Upper lobe of right lung (tissue), 1 donor: ENCODE measurements around the gene TDRD9. TPM values are rescaled to one million over a fixed set of nuclear protein-coding genes. Genes with fewer than 3 reads are reported as not detected.
A peak's percentile ranks its signal among the peaks of the same experiment; 100 is the strongest.

Experiments used
- ATAC-seq: fragments of 200-7000 bp; cut with Tn5 transposase; one replicate; pipeline ENCODE4 v1.9.1; 2020; ENCODE audit warnings: mild to moderate bottlenecking, moderate library complexity
- DNase-seq: peaks from one replicate; pipeline ENCODE4 v3.0.0-alpha.2; 2020
- H3K27ac ChIP-seq: fragments of 200-600 bp; one replicate; pipeline ENCODE4 v1.8.0; 2022
- H3K27me3 ChIP-seq: fragments of 200-600 bp; one replicate; pipeline ENCODE4 v1.8.0; 2022; ENCODE audit warnings: mild to moderate bottlenecking
- H3K36me3 ChIP-seq: fragments of 200-600 bp; one replicate; pipeline ENCODE4 v1.8.0; 2022
- H3K4me1 ChIP-seq: fragments of 200-600 bp; one replicate; pipeline ENCODE4 v1.8.0; 2022
- H3K4me3 ChIP-seq: fragments of 200-600 bp; one replicate; pipeline ENCODE4 v1.8.0; 2022; ENCODE audit warnings: mild to moderate bottlenecking
- H3K9me3 ChIP-seq: fragments of 200-600 bp; one replicate; pipeline ENCODE4 v1.8.0; 2022
- CTCF ChIP-seq: fragments of 200-600 bp; IDR thresholded peaks from one replicate; pipeline ENCODE4 v1.8.0; 2022; ENCODE audit warnings: antibody characterized with exemption
- intact Hi-C: fragments of 100-400 bp; cut with DNase I; formaldehyde crosslinking; loops from one replicate; pipeline ENCODE4 v1.11.0; 2022
- total RNA-seq: library from RNA; stranded (reverse); fragmentation: NEBNext Ultra II Directional; extraction: Animal tissue kit (Norgen Biotek cat#: 25700); gene quantifications from one replicate; pipeline ENCODE4 v1.2.1, GENCODE V29; 2021
- donor health status: DM: no; HTN: yes; CAD: no; lungs with severe emphysema.

TDRD9 gene
- total RNA-seq, 1 donor from 2014 or later = 6.2 TPM

GRCh38 chr14:104081951-104082464 lies 153.8 kb downstream of the TDRD9 start:
- DNase-seq (no peak), ATAC-seq (no peak)
- no peaks in the 10 kb centered on the region for H3K4me1 ChIP-seq
- H3K27me3 ChIP-seq = peaks cover 5% of the 10 kb centered on the region
- no peaks in the 10 kb centered on the region for H3K36me3 ChIP-seq
- no peak overlapping the region for H3K4me3 ChIP-seq
- no peak for TF ChIP-seq CTCF
- intact Hi-C loops = no loop called here
- H3K9me3 ChIP-seq = no peaks in the 10 kb centered on the region
- H3K27ac ChIP-seq = no peak overlapping the region

- intact Hi-C loops = no loop called here
- ATAC-seq (peak; percentile 37), DNase-seq (peak; percentile 80)
- H3K9me3 ChIP-seq = no peaks in the 10 kb centered on the region
- H3K27ac ChIP-seq = no peak overlapping the region
- H3K4me3 ChIP-seq = no peak overlapping the region
- no peaks in the 10 kb centered on the region for H3K36me3 ChIP-seq
- H3K27me3 ChIP-seq = peaks cover 9% of the 10 kb centered on the region
- no peak for TF ChIP-seq CTCF
- H3K4me1 ChIP-seq = no peaks in the 10 kb centered on the region
Observed at GRCh38 chr14:104082807-104083206, 154.6 kb downstream of the TDRD9 start.

DNA sequence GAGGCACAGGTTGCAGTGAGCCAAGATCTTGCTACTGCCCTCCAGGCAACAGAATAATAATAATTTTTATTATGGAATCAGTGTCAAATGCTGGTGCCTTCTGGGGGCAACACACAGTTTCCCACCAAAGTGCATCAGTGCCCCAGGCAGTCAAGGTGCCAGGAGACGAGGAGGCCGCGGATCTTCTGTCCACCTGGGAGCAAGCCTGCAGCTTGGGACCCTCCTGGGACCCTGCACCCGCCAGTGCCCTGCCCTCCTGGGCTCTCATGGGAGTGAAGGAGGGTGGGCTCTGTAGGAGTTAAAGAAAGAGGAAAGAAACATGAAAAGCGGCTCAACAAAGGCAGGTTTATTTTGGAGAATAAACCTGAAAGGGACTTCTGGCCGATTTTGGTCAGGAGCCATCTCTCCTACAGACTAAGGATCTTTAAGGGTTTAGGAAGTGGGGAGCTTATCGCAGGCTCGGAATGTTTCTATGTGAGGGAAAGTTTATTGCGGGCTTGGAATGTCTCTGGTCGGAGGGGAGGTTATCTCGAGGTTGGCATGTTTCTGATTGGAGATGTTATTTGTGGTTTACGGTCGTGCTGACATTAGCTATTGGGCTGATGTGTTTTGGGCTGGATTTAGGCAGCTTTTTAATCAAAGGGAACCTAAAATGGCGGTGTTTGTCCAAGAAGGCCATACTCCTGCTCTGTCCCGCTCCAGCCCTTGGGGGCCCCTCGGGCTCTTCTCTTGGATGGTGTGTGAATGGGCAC lies 156.2 kb downstream of the TDRD9 start:
- DNase-seq (peak; percentile 54), ATAC-seq (no peak)
- no peak for TF ChIP-seq CTCF
- H3K4me3 ChIP-seq = no peak overlapping the region
- H3K36me3 ChIP-seq = no peaks in the 10 kb centered on the region
- intact Hi-C loops = no loop called here
- peak overlapping the region; percentile 36 for H3K27ac ChIP-seq
- H3K9me3 ChIP-seq = no peaks in the 10 kb centered on the region
- H3K4me1 ChIP-seq = no peaks in the 10 kb centered on the region
- peaks cover 10% of the 10 kb centered on the region for H3K27me3 ChIP-seq

- H3K27ac ChIP-seq = peak within 1 kb of the TSS; percentile 36
- H3K4me3 ChIP-seq = peak within 1 kb of the TSS; percentile 5
- ATAC-seq = peak; percentile 63
- intact Hi-C loops = no loop called here
- H3K4me1 ChIP-seq = no peaks in the 10 kb centered on the region
- no peaks in the 10 kb centered on the region for H3K9me3 ChIP-seq
- no peaks in the 10 kb centered on the region for H3K36me3 ChIP-seq
- peak; percentile 74 for DNase-seq
- TF ChIP-seq CTCF = no peak
- H3K27me3 ChIP-seq = peaks cover 10% of the 10 kb centered on the region
Observed at GRCh38 chr14:104085032-104085888, 157.0 kb downstream of the TDRD9 start, which contains the start of gene ASPG. ASPG (plus strand) TSS chr14:104085700; CDS start chr14:104085771, 71 bp downstream.

DNA sequence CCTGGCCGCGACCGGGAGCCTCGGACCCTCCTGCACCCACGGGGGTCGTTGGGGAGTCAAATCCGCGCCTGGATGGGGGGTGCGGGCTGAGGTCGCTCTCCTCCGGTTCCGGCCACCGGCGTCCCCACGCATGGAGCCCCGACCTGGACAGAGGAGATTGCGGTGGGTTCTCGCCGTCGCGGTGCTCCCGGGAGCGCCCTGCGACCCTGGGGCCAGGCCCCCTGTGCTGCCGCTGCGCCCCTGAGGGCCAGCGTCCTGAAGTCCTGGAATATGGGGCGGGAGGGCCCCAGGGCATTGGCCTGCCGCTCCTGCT lies 157.6 kb downstream of the TDRD9 start:
- no peak for TF ChIP-seq CTCF
- DNase-seq = no peak
- intact Hi-C loops = no loop called here
- peak overlapping the region; percentile 5 for H3K4me3 ChIP-seq
- H3K36me3 ChIP-seq = no peaks in the 10 kb centered on the region
- H3K27me3 ChIP-seq = peaks cover 10% of the 10 kb centered on the region
- ATAC-seq = no peak
- no peaks in the 10 kb centered on the region for H3K9me3 ChIP-seq
- no peaks in the 10 kb centered on the region for H3K4me1 ChIP-seq
- H3K27ac ChIP-seq = no peak overlapping the region
